HG03196 (cell line): ENCODE data around the gene MED9.

Experiments
- ATAC-seq: cut with Tn5 transposase; IDR thresholded peaks from one replicate; pipeline ENCODE4 v1.9.1; 2021; ENCODE audit not compliant: unreplicated experiment

The MED9 gene

GRCh38 chr17:17514993-17515933 lies 38.5 kb downstream of the MED9 start:
- no peak for ATAC-seq

GRCh38 chr17:17515934-17516930 lies 39.4 kb downstream of the MED9 start:
- ATAC-seq = no peak

- no peak for ATAC-seq
Measured at GRCh38 chr17:17516941-17517720, 40.3 kb downstream of the MED9 start.

GRCh38 chr17:17518014-17518413 lies 41.2 kb downstream of the MED9 start:
- ATAC-seq = no peak

- no peak for ATAC-seq
Measured at GRCh38 chr17:17518951-17519350, 42.2 kb downstream of the MED9 start.

- no peak for ATAC-seq
Measured at GRCh38 chr17:17519886-17520285, 43.1 kb downstream of the MED9 start.

- ATAC-seq = no peak
Measured at GRCh38 chr17:17520599-17521232, 43.9 kb downstream of the MED9 start.

GRCh38 chr17:17523001-17523730 lies 46.4 kb downstream of the MED9 start:
- no peak for ATAC-seq

GRCh38 chr17:17523731-17524490 lies 47.1 kb downstream of the MED9 start:
- ATAC-seq = no peak

GRCh38 chr17:17525311-17525710 lies 48.5 kb downstream of the MED9 start:
- ATAC-seq = no peak

GRCh38 chr17:17525956-17526355 lies 49.2 kb downstream of the MED9 start:
- no peak for ATAC-seq

- ATAC-seq = no peak
Measured at GRCh38 chr17:17526369-17526768, 49.6 kb downstream of the MED9 start.

- no peak for ATAC-seq
Measured at GRCh38 chr17:17527534-17527933, 50.7 kb downstream of the MED9 start.

GRCh38 chr17:17527956-17528500 lies 51.2 kb downstream of the MED9 start:
- no peak for ATAC-seq

- ATAC-seq = no peak
Measured at GRCh38 chr17:17528696-17529652, 52.2 kb downstream of the MED9 start.

- ATAC-seq = no peak
Measured at GRCh38 chr17:17531156-17531555, 54.4 kb downstream of the MED9 start.

- ATAC-seq = no peak
Measured at GRCh38 chr17:17532991-17533390, 56.2 kb downstream of the MED9 start.
